Small intestine (tissue), 7 donors: Measurements from ENCODE around the gene LHFPL2. TPM values are rescaled to one million over a fixed set of nuclear protein-coding genes. Genes with fewer than 3 reads are reported as not detected.
A peak's percentile ranks its signal among the peaks of the same experiment; 100 is the strongest.

Experiments used
- DNase-seq, 2 donors: peaks; one replicate each; pipeline versions ENCODE4 v3.0.0 to v3.0.0-alpha.2; 2013
- FAIRE-seq: peaks from 2 replicates; lab custom pipeline; 2012; peaks lifted over from hg19 to GRCh38; lab: Jason Lieb, UNC
- H3K27ac ChIP-seq, 3 donors: one replicate each; pipeline ENCODE4 v1.5.1; 2013; ENCODE audit warnings: low read length in 2 of 3, mild to moderate bottlenecking in 2 of 3, control low read depth in 1 of 3, inconsistent platforms in 1 of 3, low read depth in 1 of 3, moderate library complexity in 1 of 3
- H3K27me3 ChIP-seq, 3 donors: one replicate each; pipeline ENCODE4 v1.6.1; 2013; ENCODE audit warnings: low read length in 3 of 3, inconsistent platforms in 1 of 3; ENCODE audit not compliant: control insufficient read depth in 3 of 3, insufficient read depth in 3 of 3
- H3K36me3 ChIP-seq, 3 donors: one replicate each; pipeline ENCODE4 v1.6.1; 2013; ENCODE audit warnings: low read length in 3 of 3, inconsistent platforms in 1 of 3, low read depth in 1 of 3, mild to moderate bottlenecking in 1 of 3, moderate library complexity in 1 of 3; ENCODE audit not compliant: control insufficient read depth in 3 of 3, insufficient read depth in 2 of 3
- H3K4me1 ChIP-seq, 3 donors: one replicate each; pipeline ENCODE4 v1.6.1; 2013; ENCODE audit warnings: low read length in 2 of 3, inconsistent platforms in 1 of 3, low read depth in 1 of 3, mild to moderate bottlenecking in 1 of 3, moderate library complexity in 1 of 3; ENCODE audit not compliant: control insufficient read depth in 3 of 3, insufficient read depth in 2 of 3
- H3K4me3 ChIP-seq, 3 donors: one replicate each; pipeline ENCODE4 v1.5.1; 2013; ENCODE audit warnings: low read length in 3 of 3, control low read depth in 1 of 3, inconsistent platforms in 1 of 3, low read depth in 1 of 3, mild to moderate bottlenecking in 1 of 3, moderate library complexity in 1 of 3
- H3K9me3 ChIP-seq, 2 donors: one replicate each; pipeline ENCODE4 v1.6.1; 2013; ENCODE audit warnings: low read depth in 1 of 2, low read length in 1 of 2; ENCODE audit not compliant: control insufficient read depth in 2 of 2, insufficient read depth in 1 of 2
- WGBS, 3 donors: extraction: QIAGEN DNeasy Blood & Tissue Kit; methylation state at CpG; one replicate each; pipeline ENCODE4 v1.1.7; 2013; 5-methylcytosine and 5-hydroxymethylcytosine counted together
- polyA plus RNA-seq, 4 donors: library from polyadenylated mRNA; stranded (reverse) in 3 of 4; unstranded in 1 of 4; fragments of 200-250 nt in 3 of 4; fragments of 120-200 nt in 1 of 4; gene quantifications; one replicate each; pipeline versions ENCODE4 v1.2.1 to v1.2.3, GENCODE V29; 2013
- donor health status: healthy with polysubstance abuse.
- donor health status: control.
- donor health status: control.
- donor health status: Bipolar disorder and iron deficiency.
- donor health status: healthy.

Gene LHFPL2
- polyA plus RNA-seq, 4 donors = 8.9 to 38.3 (median 13.0) TPM

- DNase-seq = no peak
- Histone ChIP-seq H3K36me3 (peaks cover 0 to 15% (median 0%) of the 10 kb centered on the region in 3 donors), H3K9me3 (no peaks in the 10 kb centered on the region), H3K4me1 (peaks cover 9 to 17% (median 12%) of the 10 kb centered on the region in 3 donors), H3K27ac (no peak overlapping the region), H3K4me3 (no peak overlapping the region), H3K27me3 (no peaks in the 10 kb centered on the region)
- 17 to 70% (median 45%) methylated on average over 1 of the region's 1 CpG for WGBS, 3 donors
- no peak for FAIRE-seq
Observed at GRCh38 chr5:78499485-78499884, 149.1 kb downstream of the LHFPL2 start.

GRCh38 chr5:78497573-78498533 is 150.7 kb downstream of the LHFPL2 start:
- Histone ChIP-seq H3K36me3 (peaks cover 0 to 24% (median 0%) of the 10 kb centered on the region in 3 donors), H3K27me3 (no peaks in the 10 kb centered on the region), H3K27ac (no peak overlapping the region), H3K4me3 (no peak overlapping the region), H3K9me3 (no peaks in the 10 kb centered on the region), H3K4me1 (peaks cover 9 to 17% (median 12%) of the 10 kb centered on the region in 3 donors)
- FAIRE-seq = no peak
- DNase-seq = no peak
- 63 to 85% (median 82%) methylated on average over 13 of the region's 13 CpGs for WGBS, 3 donors

GRCh38 chr5:78496373-78496772 is 152.2 kb downstream of the LHFPL2 start:
- Histone ChIP-seq H3K27me3 (no peaks in the 10 kb centered on the region), H3K4me1 (peaks cover 9 to 17% (median 12%) of the 10 kb centered on the region in 3 donors)
- DNase-seq = no peak

GRCh38 chr5:78495800-78496199 is 152.8 kb downstream of the LHFPL2 start:
- no peak overlapping the region for H3K4me3 ChIP-seq
- no peaks in the 10 kb centered on the region for H3K27me3 ChIP-seq
- DNase-seq (no peak), FAIRE-seq (no peak)
- peaks cover 0 to 31% (median 0%) of the 10 kb centered on the region in 3 donors for H3K36me3 ChIP-seq
- no peak overlapping the region for H3K27ac ChIP-seq
- 60 to 62% (median 61%) methylated on average over 6 of the region's 6 CpGs for WGBS, 3 donors
- no peaks in the 10 kb centered on the region for H3K9me3 ChIP-seq
- H3K4me1 ChIP-seq = peaks cover 9 to 17% (median 12%) of the 10 kb centered on the region in 3 donors

More at GRCh38 chr5:78496373-78496772, 152.2 kb downstream of the LHFPL2 start:
- no peak for FAIRE-seq
- Histone ChIP-seq H3K9me3 (no peaks in the 10 kb centered on the region), H3K27ac (peak overlapping the region in 1 of 3 donors; percentile 41), H3K4me3 (no peak overlapping the region), H3K36me3 (peaks cover 0 to 31% (median 0%) of the 10 kb centered on the region in 3 donors)

- 89 to 93% (median 90%) methylated on average over 7 of the region's 7 CpGs for WGBS, 3 donors
- Histone ChIP-seq H3K27me3 (no peaks in the 10 kb centered on the region), H3K27ac (no peak overlapping the region), H3K36me3 (peaks cover 3 to 41% (median 3%) of the 10 kb centered on the region in 3 donors), H3K4me3 (no peak overlapping the region), H3K4me1 (peaks cover 0 to 17% (median 12%) of the 10 kb centered on the region in 3 donors), H3K9me3 (no peaks in the 10 kb centered on the region)
- DNase-seq (no peak), FAIRE-seq (no peak)
Observed at GRCh38 chr5:78492650-78493049, 155.9 kb downstream of the LHFPL2 start.

- 83 to 90% (median 90%) methylated on average over 2 of the region's 2 CpGs for WGBS, 3 donors
- Histone ChIP-seq H3K4me1 (peaks cover 0 to 17% (median 12%) of the 10 kb centered on the region in 3 donors), H3K4me3 (no peak overlapping the region), H3K36me3 (peaks cover 3 to 40% (median 3%) of the 10 kb centered on the region in 3 donors), H3K27me3 (no peaks in the 10 kb centered on the region), H3K9me3 (no peaks in the 10 kb centered on the region), H3K27ac (no peak overlapping the region)
- DNase-seq (no peak), FAIRE-seq (no peak)
Observed at GRCh38 chr5:78492224-78492623, 156.3 kb downstream of the LHFPL2 start.

- FAIRE-seq = no peak
- WGBS, 3 donors = 77 to 89% (median 84%) methylated on average over 4 of the region's 4 CpGs
- no peak for DNase-seq
Observed at GRCh38 chr5:78490709-78491485, 157.7 kb downstream of the LHFPL2 start.

GRCh38 chr5:78487846-78488245 is 160.7 kb downstream of the LHFPL2 start:
- WGBS, 3 donors = 81% methylated on average over 4 of the region's 4 CpGs
- peaks cover 3 to 26% (median 5%) of the 10 kb centered on the region in 3 donors for H3K36me3 ChIP-seq

More at GRCh38 chr5:78490709-78491485, 157.7 kb downstream of the LHFPL2 start:
- Histone ChIP-seq H3K36me3 (peaks cover 3 to 40% (median 3%) of the 10 kb centered on the region in 3 donors), H3K27me3 (no peaks in the 10 kb centered on the region), H3K27ac (no peak overlapping the region), H3K4me1 (peaks cover 0 to 5% (median 4%) of the 10 kb centered on the region in 3 donors), H3K4me3 (no peak overlapping the region), H3K9me3 (no peaks in the 10 kb centered on the region)

More at GRCh38 chr5:78487846-78488245, 160.7 kb downstream of the LHFPL2 start:
- Histone ChIP-seq H3K4me1 (peaks cover 0 to 3% (median 0%) of the 10 kb centered on the region in 3 donors), H3K9me3 (no peaks in the 10 kb centered on the region), H3K4me3 (no peak overlapping the region), H3K27me3 (no peaks in the 10 kb centered on the region), H3K27ac (no peak overlapping the region)
- DNase-seq (no peak), FAIRE-seq (no peak)
